GM18858 (cell line): ENCODE measurements around the gene CLEC16A.
A peak's percentile ranks its signal among the peaks of the same experiment; 100 is the strongest.
"Not testable (repeated sequence)": the region's sequence is repeated elsewhere in the genome, so short reads cannot be mapped to it uniquely, and the experiment has no call there.

Source experiments
- ATAC-seq: cut with Tn5 transposase; IDR thresholded peaks from one replicate; pipeline ENCODE4 v1.9.1; 2021; ENCODE audit not compliant: unreplicated experiment

The CLEC16A gene

GRCh38 chr16:10964891-10965326 lies 20.5 kb downstream of the CLEC16A start:
- peak; percentile 48 for ATAC-seq

DNA sequence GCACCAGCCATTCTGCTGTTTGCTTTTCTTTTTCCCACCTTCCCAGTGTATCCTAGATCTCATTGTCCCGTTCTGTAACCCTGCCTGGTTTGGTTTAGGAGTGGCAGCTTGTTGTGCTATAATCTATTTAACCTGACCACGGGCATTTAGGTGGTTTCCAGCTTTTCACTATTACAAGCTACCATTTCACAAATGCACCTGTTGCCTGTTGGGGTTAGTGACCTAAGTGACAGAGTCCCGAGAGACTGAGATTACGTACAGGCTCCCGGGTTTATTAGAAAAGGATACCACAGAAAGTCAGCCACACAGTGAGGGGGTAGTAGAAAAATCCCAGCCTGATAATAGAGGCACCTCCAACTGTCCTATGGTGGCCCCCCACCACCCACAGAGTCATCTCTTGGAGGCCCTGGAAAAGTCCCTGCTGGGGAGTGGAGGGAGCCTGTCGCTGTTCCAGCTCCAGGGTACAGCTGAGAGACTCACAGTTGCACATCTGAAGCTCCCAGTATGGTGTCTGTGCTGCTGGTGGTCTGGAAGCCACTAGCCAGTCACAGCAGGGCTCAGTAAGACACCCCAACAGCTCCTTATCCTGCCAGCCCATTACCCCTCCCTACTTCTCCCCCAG lies 21.2 kb downstream of the CLEC16A start:
- peak; percentile 43 for ATAC-seq

DNA sequence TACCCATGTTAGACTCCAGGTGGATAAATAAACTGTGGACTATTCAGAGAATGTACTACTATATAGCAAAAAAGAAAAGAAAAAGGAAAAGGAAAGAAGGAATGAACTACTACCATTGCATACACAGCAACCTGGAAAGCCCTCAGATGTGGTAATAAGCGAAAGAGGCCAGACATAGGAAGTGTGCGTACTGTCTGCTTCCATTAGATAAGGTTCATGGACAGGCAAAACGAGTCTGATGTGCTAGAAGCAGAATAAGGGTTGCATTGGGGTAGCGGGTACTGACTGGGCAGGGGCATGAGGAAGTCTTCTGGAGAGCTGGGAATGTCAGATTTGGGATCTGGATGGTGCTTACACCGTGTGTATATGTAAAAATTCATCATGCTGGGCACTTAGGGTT lies 21.8 kb downstream of the CLEC16A start:
- no peak for ATAC-seq

GRCh38 chr16:10966559-10966958 lies 22.2 kb downstream of the CLEC16A start:
- not testable (repeated sequence) for ATAC-seq

- ATAC-seq = no peak
These were observed 23.6 kb downstream of the CLEC16A start for GRCh38 chr16:10967986-10968385.

DNA sequence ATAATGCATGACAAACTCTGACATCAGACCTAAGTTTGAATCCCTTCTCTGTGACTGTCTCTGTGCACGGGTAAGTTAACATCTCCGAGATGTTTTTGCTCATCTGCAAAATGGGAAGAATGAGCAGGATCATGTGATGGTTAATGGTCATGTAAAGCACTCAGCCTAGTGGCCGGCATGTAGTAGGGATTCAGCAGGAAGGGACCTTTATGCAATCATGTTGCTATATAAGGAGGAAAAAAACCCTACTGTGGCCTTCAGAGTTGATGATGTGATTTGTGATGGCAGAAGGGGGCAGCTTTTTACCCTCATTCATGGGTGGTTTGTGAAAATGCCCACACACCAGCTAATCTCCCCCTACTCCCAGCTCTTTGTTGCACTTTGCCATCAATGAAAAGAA lies 24.1 kb downstream of the CLEC16A start:
- ATAC-seq = no peak

DNA sequence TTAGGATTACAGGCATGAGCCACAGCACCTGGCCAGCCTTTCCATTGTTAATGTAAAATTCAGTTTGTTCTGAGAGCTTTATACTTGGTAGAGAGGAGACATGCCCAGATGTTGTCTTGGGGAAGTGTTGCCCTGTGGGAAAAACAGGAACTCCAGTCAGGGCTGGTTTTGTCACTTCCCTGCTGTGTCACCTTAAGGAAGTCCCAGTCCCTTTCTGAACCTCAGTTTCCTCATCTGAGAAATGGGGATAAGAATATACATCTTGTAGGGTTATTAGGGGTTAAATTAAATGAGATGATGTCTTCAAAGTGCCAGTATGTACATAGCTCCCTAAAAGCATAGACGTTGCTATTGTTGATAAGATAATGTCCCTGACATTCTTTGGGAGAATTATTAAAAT lies 25.3 kb downstream of the CLEC16A start:
- ATAC-seq = no peak

DNA sequence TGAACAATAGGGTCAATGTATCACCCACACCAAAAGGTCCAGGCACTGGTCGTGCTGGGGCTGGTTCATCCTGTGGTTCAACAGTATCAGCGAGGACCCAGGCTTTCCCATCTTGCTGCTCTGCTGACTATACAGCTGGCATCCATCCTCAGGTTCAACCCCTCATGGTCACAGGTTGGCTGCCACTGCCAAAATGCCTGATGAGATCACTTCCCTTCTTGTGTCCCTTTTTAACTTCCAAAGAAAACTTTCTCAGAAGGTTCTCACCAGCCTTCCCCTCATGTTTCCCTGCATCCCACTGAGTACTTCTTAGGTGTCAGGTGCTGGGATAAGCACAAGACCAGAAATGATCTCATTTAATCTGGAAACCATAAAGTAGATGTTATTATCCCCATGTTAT lies 25.7 kb downstream of the CLEC16A start:
- no peak for ATAC-seq

- ATAC-seq = no peak
These were observed 27.2 kb downstream of the CLEC16A start for GRCh38 chr16:10971560-10971961.

DNA sequence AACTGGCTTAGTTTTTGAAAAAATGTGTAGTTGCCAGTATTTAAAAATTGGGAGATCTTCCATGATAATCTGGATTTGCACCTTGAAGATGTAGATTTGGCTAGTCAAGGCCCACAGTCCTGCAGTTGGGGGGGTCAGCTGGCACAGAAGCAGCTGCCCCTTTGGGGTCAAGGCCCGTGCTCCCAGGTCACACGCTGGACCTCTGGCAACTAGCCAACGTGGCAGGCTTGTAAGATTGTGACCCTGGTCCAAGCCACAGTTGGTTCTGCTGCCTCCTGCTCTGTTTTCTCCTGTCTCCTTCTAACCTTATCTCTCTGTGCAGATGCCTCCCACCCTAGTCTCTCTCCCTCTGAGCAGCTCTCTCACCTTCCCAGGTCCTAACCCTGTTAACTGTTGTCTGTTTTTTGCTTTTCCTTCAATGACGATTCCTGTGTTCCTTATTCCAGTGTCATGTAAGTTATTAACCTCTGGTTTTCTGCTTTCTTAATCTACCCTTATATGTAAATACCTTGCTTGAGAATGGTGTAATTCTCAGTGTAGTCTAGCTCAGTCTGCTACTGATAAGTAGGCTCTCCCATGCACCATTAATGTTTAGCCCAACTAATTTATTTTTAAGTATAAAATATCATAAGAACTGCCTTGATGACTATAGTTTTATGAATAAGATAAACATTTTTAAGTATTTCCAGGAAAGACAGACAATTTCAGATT lies 27.9 kb downstream of the CLEC16A start:
- no peak for ATAC-seq

- no peak for ATAC-seq
These were observed 28.6 kb downstream of the CLEC16A start for GRCh38 chr16:10972819-10973464.

GRCh38 chr16:10976634-10977033 lies 32.3 kb downstream of the CLEC16A start:
- no peak for ATAC-seq

DNA sequence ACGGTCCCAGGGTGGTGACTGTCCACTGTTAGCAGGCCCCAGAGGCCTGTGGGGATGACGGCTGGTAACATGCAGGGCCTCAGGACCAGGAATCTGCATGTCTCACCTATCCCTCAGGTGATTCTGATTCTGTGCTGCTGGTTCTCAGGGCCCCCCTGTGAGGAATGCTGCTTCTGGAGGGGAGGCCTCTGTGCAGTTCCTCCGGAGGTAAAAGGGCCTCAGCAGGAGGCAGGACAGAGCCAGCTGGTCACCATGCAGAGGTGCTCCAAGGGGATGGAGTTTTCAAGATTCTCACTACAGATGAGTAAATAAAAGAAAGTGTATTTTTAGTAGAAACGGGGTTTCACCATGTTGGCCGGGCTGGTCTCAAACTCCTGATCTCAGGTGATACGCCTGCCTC lies 33.8 kb downstream of the CLEC16A start:
- ATAC-seq = no peak

- ATAC-seq = no peak
These were observed 34.6 kb downstream of the CLEC16A start for GRCh38 chr16:10978871-10979446.

DNA sequence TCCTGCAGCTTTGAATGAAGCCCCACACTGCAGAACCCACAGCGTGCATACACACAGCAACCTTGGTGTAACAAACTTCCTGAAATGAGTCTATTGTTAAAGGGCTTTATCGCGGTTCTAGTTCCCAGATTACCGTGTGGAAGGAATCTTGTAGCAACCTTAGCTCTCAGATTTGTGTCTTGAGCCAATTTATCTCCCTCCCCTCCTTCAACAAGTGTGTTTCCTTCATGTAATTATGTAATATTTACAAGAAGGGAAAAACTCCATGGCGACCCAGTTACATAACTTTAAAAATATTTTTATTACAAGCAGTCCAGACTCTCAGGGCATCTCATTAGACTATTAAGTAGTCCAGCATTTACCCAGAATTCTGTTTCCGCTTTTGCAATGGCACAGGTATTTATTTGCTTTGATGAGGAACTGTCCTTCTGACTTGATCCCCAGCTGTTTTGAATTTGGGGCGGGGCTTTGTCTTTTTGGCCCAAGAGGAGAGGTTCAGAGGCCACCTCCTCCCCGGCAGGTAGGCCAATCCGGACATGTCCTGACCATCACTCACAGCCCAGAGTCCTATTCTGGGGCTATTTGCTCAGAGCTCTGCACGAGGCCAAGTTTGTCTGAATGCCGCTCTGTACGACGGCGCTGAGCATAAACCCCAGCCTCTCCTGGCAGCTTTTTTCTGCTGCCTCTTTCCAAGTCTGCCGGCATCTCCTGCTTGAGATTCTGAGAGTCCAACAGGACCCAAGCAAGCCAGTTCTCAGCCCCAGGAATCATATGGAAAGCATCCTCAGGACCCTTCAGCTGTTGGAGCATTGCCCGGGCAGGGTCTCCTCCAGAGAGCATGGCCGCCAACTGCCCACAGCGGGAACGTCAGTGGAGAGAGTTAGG lies 35.6 kb downstream of the CLEC16A start:
- no peak for ATAC-seq

DNA sequence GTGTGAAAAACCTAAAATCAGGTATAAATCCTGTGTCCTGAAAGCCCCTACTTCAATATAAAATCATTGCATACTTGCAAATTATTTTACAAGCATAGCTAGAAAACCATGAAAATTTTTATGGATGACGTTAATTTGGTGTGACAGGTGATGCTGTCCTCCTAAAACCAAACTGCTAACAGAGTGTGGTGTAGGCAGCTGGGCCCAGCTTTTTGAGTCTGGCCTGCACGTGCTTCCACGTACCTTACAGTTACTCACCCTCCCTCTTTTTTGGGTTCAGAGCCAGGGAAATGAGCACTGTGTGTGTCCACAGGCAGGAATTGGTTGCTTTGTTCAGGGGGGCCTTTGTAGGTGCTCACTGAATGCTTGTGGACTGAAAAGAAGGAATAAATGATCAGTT lies 36.4 kb downstream of the CLEC16A start:
- no peak for ATAC-seq

DNA sequence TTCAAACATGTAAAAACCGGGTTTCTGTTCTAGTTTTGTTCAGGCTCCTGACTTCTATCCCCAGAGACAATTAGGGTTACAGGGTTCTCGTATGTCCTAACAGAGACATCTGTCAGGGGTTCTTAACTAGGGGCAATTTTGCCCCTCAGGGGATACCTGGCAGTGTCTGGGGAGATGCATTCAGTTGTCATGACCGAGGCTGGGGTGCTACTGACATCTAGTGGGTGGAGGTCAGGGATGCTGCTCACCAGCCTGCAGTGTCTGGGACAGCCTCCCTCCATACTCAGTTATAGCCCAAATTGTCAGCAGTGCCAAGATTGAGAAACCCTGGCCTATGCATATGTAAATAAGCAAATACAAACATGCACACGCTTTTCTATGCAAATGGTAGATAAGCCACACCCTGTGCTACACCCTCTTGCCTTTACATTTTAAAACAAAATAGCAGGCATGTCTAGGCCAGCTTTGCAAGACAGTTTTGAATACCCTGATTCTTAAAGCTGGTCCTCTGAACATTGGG lies 37.4 kb downstream of the CLEC16A start:
- ATAC-seq = peak; percentile 60

DNA sequence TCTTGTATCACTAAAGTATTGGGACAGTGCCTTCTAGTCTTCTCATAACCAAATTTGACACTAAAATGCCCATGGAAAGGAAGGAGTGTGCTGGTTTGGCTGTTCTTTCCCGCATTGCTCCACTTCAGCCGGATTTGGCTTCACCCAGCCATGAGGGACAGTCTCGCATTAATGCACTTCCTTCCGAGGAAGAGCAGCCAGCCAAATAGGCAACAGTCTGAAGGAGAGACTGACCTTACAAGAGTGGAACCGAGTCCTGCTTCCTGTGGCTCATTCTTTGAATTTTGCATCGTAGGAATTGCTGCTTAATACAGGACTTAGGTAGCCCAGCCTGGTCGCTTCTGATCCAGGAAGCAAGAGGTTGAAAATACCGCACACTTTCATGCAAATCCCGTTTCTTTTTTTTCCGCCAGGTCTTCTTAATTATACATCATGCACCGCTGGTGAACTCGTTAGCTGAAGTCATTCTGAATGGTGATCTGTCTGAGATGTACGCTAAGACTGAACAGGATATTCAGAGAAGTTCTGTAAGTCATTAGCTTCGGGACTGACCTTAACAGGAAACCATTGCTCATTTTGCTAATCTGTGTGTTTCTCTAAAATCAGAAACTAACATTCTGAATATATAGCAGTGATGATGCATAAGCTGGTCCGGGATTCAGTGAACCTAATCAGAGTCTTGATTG lies 38.2 kb downstream of the CLEC16A start:
- no peak for ATAC-seq

DNA sequence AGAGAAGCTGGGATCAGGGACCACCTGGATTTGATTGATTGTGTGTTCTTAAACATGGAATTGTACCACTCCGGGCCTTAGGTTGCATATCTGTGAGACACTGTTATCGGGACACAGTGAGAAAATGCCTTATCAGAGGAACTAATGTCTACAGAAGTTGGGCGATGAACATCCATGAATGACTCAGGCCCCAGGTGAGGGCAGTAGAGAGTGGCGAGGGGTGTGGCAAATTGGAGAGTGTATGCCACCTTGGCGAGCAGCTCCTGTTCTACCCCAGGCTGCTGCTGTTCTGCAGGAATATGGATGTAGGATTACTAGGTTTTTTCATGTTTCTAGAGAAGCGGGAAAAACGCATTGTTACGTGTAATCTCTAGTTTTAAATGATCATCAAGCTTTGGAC lies 38.8 kb downstream of the CLEC16A start:
- no peak for ATAC-seq

DNA sequence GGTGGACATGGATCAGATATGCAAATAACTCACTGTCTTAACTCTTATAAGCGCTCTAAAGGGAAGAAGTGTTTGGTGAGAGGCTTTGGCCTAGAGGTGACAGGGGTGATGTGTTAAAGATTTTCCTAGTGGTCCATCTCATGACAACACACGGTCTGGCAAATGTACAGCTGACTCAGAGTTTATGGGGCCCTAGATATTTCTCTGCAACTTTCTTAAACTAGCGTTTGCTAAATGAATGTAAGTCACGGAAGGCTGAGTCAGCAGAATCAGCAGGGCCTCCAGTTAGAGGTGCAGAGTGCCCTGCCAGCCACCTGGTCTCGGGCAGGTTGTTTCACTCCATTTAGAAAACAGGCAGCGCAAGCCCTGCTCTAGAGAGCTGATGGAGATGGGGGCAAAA lies 40.1 kb downstream of the CLEC16A start:
- ATAC-seq = no peak
